ENCODE results near the gene COL1A2. TPM values are rescaled to one million over a fixed set of nuclear protein-coding genes. Genes with fewer than 3 reads are reported as not detected.
A peak's percentile ranks its signal among the peaks of the same experiment; 100 is the strongest.

COL1A2 gene
- total and polyA plus RNA-seq, 2 of the 8 experiments (the other 6 are each of a cell fraction or from before 2014, with no cell fraction given): 45.2 to 87.2 TPM

- H2AFZ ChIP-seq (ENCODE audit: low read length): no peak overlapping the region
- H2BK120ac ChIP-seq (replicated peaks; ENCODE audit: low read depth, low read length): no peak overlapping the region
- no peak overlapping the region for H4K8ac ChIP-seq (ENCODE audit: extremely low read depth, insufficient read depth, low read length)
- 10% methylated on average over 2 of the region's 2 CpGs; no CpG with 5 or more reads in 1 of the 2 experiments for WGBS, 2 experiments (ENCODE audit: extremely low coverage in 1 of 2, insufficient coverage in 1 of 2, insufficient read length in 1 of 2, insufficient replicate concordance in 2 of 2, low coverage in 1 of 2, low lambda C conversion rate in 2 of 2, missing lambda C conversion rate in 1 of 2)
- H3K23me2 ChIP-seq (ENCODE audit: low read depth, low read length): no peaks in the 10 kb centered on the region
- H3K14ac ChIP-seq (ENCODE audit: insufficient read length): no peak overlapping the region
- no peak overlapping the region for H2BK20ac ChIP-seq (ENCODE audit: low read length)
- no peak overlapping the region for H2BK15ac ChIP-seq (ENCODE audit: low read length)
- H3K23ac ChIP-seq (ENCODE audit: insufficient read length): no peak overlapping the region
- DNase-seq (ENCODE audit: low read depth in 1 of 2, low spot score in 2 of 2): no peak
- H3K4me1 ChIP-seq (replicated peaks in 1 of 4; ENCODE audit: control insufficient read depth in 3 of 4, insufficient read depth in 4 of 4, low read length in 3 of 4): peaks cover 0 to 10% (median 3%) of the 10 kb centered on the region in 4 experiments; a peak in 5 of 7 replicates
- no peaks in the 10 kb centered on the region for H3K79me1 ChIP-seq (ENCODE audit: low read depth, low read length)
- H4K91ac ChIP-seq (replicated peaks; ENCODE audit: insufficient read length, low read length): no peak overlapping the region
- FAIRE-seq: no peak
- peak overlapping the region in 1 of 2 experiments; percentile 60; a peak in 2 of 4 replicates for H3K4me2 ChIP-seq (ENCODE audit: insufficient read depth in 1 of 2, low read depth in 2 of 2, low read length in 2 of 2)
- TF ChIP-seq RAD21 (IDR thresholded peaks at IDR 0.05 in 1 of 2, conservative IDR thresholded peaks at IDR 0.05 in 1 of 2; ENCODE audit: low read depth in 2 of 2, low read length in 2 of 2) (peak in 1 of 2 experiments; percentile 18; a peak in 1 of 4 replicates), HDAC6 (IDR thresholded peaks at IDR 0.05; ENCODE audit: low read depth, low read length) (no peak)
- no peak overlapping the region for H2AK5ac ChIP-seq (ENCODE audit: low read depth, low read length)
- H3K9ac ChIP-seq (replicated peaks in 1 of 4; ENCODE audit: extremely low read depth in 1 of 4, low read depth in 3 of 4, low read length in 3 of 4): no peak overlapping the region
- no peaks in the 10 kb centered on the region for H3K27me3 ChIP-seq (replicated peaks in 1 of 4; ENCODE audit: control insufficient read depth in 3 of 4, extremely low read depth in 1 of 4, insufficient read depth in 3 of 4, low read length in 3 of 4)
- ChIA-PET POLR2A (ENCODE audit: partially characterized antibody) (no interaction called here), CTCF (ENCODE audit: partially characterized antibody) (interaction anchor here (1.4 to 2.1 kb wide), 3 partner anchors 21 to 85 kb away, joined by 3 to 9 read pairs (median 9); partner anchors contain the start of gene COL1A2)
- no peaks in the 10 kb centered on the region for H4K20me1 ChIP-seq (replicated peaks in 1 of 2; ENCODE audit: control insufficient read depth in 1 of 2, insufficient read depth in 2 of 2, low read length in 2 of 2)
- H3K79me2 ChIP-seq (ENCODE audit: control insufficient read depth in 1 of 2, insufficient read depth in 2 of 2, low read length in 2 of 2): no peaks in the 10 kb centered on the region
- no peak overlapping the region for H2BK12ac ChIP-seq (ENCODE audit: low read depth, low read length)
- H3K4ac ChIP-seq (replicated peaks; ENCODE audit: insufficient read length, low read depth, low read length): no peak overlapping the region
- no peaks in the 10 kb centered on the region for H3K9me3 ChIP-seq (ENCODE audit: insufficient read depth in 2 of 2, low read depth in 1 of 2, low read length in 1 of 2)
- no peak overlapping the region for H3K18ac ChIP-seq (ENCODE audit: extremely low read depth, low read length)
- H3K36me3 ChIP-seq (ENCODE audit: control insufficient read depth in 2 of 4, insufficient read depth in 4 of 4, low read length in 3 of 4): no peaks in the 10 kb centered on the region; a peak in 1 of 8 replicates
- no peak overlapping the region for H2BK5ac ChIP-seq (ENCODE audit: low read depth, low read length)
- H4K5ac ChIP-seq (ENCODE audit: insufficient read length, low read depth, low read length): no peak overlapping the region
- H3K27ac ChIP-seq (ENCODE audit: low read depth, low read length): no peak overlapping the region
- H3K56ac ChIP-seq (replicated peaks; ENCODE audit: insufficient read length, low read depth, low read length): no peak overlapping the region
- peak overlapping the region in 1 of 4 experiments; percentile 13; a peak in 1 of 8 replicates for H3K4me3 ChIP-seq (ENCODE audit: extremely low read depth in 1 of 4, insufficient read depth in 2 of 4, low read depth in 3 of 4, low read length in 4 of 4)
These were observed 20.5 kb upstream of the COL1A2 start for GRCh38 chr7:94374231-94374630.
